Fibroblast of gingiva (primary cell): ENCODE results near the gene ZBTB16.

Experiments
- DNase-seq: peaks from one replicate; pipeline ENCODE4 v3.0.0-alpha.2; 2011; ENCODE audit warnings: low read depth

The ZBTB16 gene

GRCh38 chr11:114059278-114059983 is at the start of gene ZBTB16:
ZBTB16 (plus strand) TSS chr11:114059711; CDS start chr11:114063301, 3,590 bp downstream.
- peak; percentile 95 for DNase-seq

- no peak for DNase-seq
Observed at GRCh38 chr11:114010931-114011330, 48.6 kb upstream of the ZBTB16 start.

- no peak for DNase-seq
Observed at GRCh38 chr11:114011443-114011842, 48.1 kb upstream of the ZBTB16 start.

- no peak for DNase-seq
Observed at GRCh38 chr11:114015117-114015516, 44.4 kb upstream of the ZBTB16 start.

- DNase-seq = no peak
Observed at GRCh38 chr11:114016986-114017385, 42.5 kb upstream of the ZBTB16 start.

- no peak for DNase-seq
Observed at GRCh38 chr11:114017723-114018122, 41.8 kb upstream of the ZBTB16 start.

GRCh38 chr11:114019046-114019445 is 40.5 kb upstream of the ZBTB16 start:
- no peak for DNase-seq

GRCh38 chr11:114019574-114019973 is 39.9 kb upstream of the ZBTB16 start:
- DNase-seq = no peak

- DNase-seq = no peak
Observed at GRCh38 chr11:114025329-114025907, 34.1 kb upstream of the ZBTB16 start.

GRCh38 chr11:114026355-114026754 is 33.2 kb upstream of the ZBTB16 start:
- no peak for DNase-seq

GRCh38 chr11:114027391-114027790 is 32.1 kb upstream of the ZBTB16 start:
- no peak for DNase-seq

- DNase-seq = no peak
Observed at GRCh38 chr11:114027926-114028325, 31.6 kb upstream of the ZBTB16 start.

- no peak for DNase-seq
Observed at GRCh38 chr11:114031246-114031966, 28.1 kb upstream of the ZBTB16 start.

GRCh38 chr11:114031967-114032320 is 27.6 kb upstream of the ZBTB16 start:
- DNase-seq = no peak

- DNase-seq = no peak
Observed at GRCh38 chr11:114033066-114033465, 26.4 kb upstream of the ZBTB16 start.

GRCh38 chr11:114033572-114033971 is 25.9 kb upstream of the ZBTB16 start:
- DNase-seq = no peak

GRCh38 chr11:114034956-114035355 is 24.6 kb upstream of the ZBTB16 start:
- DNase-seq = no peak

- DNase-seq = peak; percentile 77
Observed at GRCh38 chr11:114036147-114036811, 23.2 kb upstream of the ZBTB16 start.

- no peak for DNase-seq
Observed at GRCh38 chr11:114036958-114037357, 22.6 kb upstream of the ZBTB16 start.

- DNase-seq = no peak
Observed at GRCh38 chr11:114039551-114039950, 20.0 kb upstream of the ZBTB16 start.

GRCh38 chr11:114040706-114041211 is 18.8 kb upstream of the ZBTB16 start:
- peak; percentile 45 for DNase-seq

GRCh38 chr11:114042234-114042633 is 17.3 kb upstream of the ZBTB16 start:
- DNase-seq = no peak
